Aorta (tissue), 5 donors: ENCODE data around the gene ENO2. TPM values are rescaled to one million over a fixed set of nuclear protein-coding genes. Genes with fewer than 3 reads are reported as not detected.
"Not testable (repeated sequence)": the region's sequence is repeated elsewhere in the genome, so short reads cannot be mapped to it uniquely, and the experiment has no call there.

ENCODE experiments used
- ATAC-seq: fragments of 200-7000 bp; cut with Tn5 transposase; one replicate; pipeline ENCODE4 v1.9.1; 2022; ENCODE audit warnings: moderate library complexity; ENCODE audit not compliant: low FRiP score
- DNase-seq, 2 donors: peaks; one replicate each; pipeline ENCODE4 v3.0.0-alpha.2; 2020
- H3K27ac ChIP-seq, 2 donors: one replicate each; pipeline ENCODE4 v1.5.1; 2013; ENCODE audit warnings: low read length in 2 of 2, mild to moderate bottlenecking in 2 of 2, moderate library complexity in 2 of 2, control low read depth in 1 of 2, inconsistent platforms in 1 of 2, low read depth in 1 of 2
- H3K27me3 ChIP-seq, 2 donors: one replicate each; pipeline ENCODE4 v1.6.1; 2013; ENCODE audit warnings: control low read depth in 1 of 2, low read length in 1 of 2, mild to moderate bottlenecking in 1 of 2, moderate library complexity in 1 of 2; ENCODE audit not compliant: insufficient read depth in 2 of 2, control insufficient read depth in 1 of 2
- H3K36me3 ChIP-seq, 2 donors: one replicate each; pipeline ENCODE4 v1.6.1; 2013; ENCODE audit warnings: control low read depth in 1 of 2, low read length in 1 of 2, mild to moderate bottlenecking in 1 of 2; ENCODE audit not compliant: insufficient read depth in 2 of 2, control insufficient read depth in 1 of 2
- H3K4me1 ChIP-seq, 2 donors: one replicate each; pipeline ENCODE4 v1.6.1; 2013; ENCODE audit warnings: low read length in 2 of 2, control low read depth in 1 of 2, mild to moderate bottlenecking in 1 of 2, moderate library complexity in 1 of 2; ENCODE audit not compliant: insufficient read depth in 2 of 2, control insufficient read depth in 1 of 2
- H3K4me3 ChIP-seq, 2 donors: one replicate each; pipeline ENCODE4 v1.5.1; 2013; ENCODE audit warnings: low read length in 2 of 2, control low read depth in 1 of 2, mild to moderate bottlenecking in 1 of 2
- H3K9me3 ChIP-seq: one replicate; pipeline ENCODE4 v1.6.1; 2013; ENCODE audit warnings: mild to moderate bottlenecking, low read length; ENCODE audit not compliant: control insufficient read depth
- WGBS, 2 donors: extraction: QIAGEN DNeasy Blood & Tissue Kit; methylation state at CpG; one replicate each; pipeline ENCODE4 v1.1.7; 2013; 5-methylcytosine and 5-hydroxymethylcytosine counted together
- intact Hi-C, 2 donors: fragments of 100-400 bp; cut with DNase I; formaldehyde crosslinking; loops; one replicate each; pipeline versions ENCODE4 v1.14.2 to v1.15.0; 2022
- polyA plus RNA-seq, 2 donors: library from polyadenylated mRNA; stranded (reverse); fragments of 200-250 nt; gene quantifications; one replicate each; pipeline ENCODE4 v1.2.3, GENCODE V29; 2013
- total RNA-seq, 2 donors: library from RNA; stranded (reverse); fragmentation: NEBNext Ultra II Directional; extraction: Animal tissue kit (Norgen Biotek cat#: 25700); gene quantifications; one replicate each; pipeline ENCODE4 v1.2.1, GENCODE V29; 2021
- donor health status: healthy with polysubstance abuse.
- donor health status: Bipolar disorder and iron deficiency.
- donor health status: DM: no; HTN: no; CAD: no.
- donor health status: DM: no; HTN: no; CAD: no.
- donor health status: DM: yes; HTN: yes; CAD: no.

Gene ENO2
- total and polyA plus RNA-seq, 4 donors, result 14.7 to 116 (median 69.3) TPM

- no peaks in the 10 kb centered on the region for H3K9me3 ChIP-seq
- H3K4me3 ChIP-seq, result no peak overlapping the region
- DNase-seq, result no peak
- no peak for ATAC-seq
- no peaks in the 10 kb centered on the region for H3K4me1 ChIP-seq
- intact Hi-C loops, result no loop called here
- no peaks in the 10 kb centered on the region for H3K36me3 ChIP-seq
- no peak overlapping the region for H3K27ac ChIP-seq
- WGBS, 2 donors, result 90 to 91% methylated on average over 1 of the region's 1 CpG
- H3K27me3 ChIP-seq, result no peaks in the 10 kb centered on the region
These were observed 10.7 kb upstream of the ENO2 start for GRCh38 chr12:6903722-6904121.

DNA sequence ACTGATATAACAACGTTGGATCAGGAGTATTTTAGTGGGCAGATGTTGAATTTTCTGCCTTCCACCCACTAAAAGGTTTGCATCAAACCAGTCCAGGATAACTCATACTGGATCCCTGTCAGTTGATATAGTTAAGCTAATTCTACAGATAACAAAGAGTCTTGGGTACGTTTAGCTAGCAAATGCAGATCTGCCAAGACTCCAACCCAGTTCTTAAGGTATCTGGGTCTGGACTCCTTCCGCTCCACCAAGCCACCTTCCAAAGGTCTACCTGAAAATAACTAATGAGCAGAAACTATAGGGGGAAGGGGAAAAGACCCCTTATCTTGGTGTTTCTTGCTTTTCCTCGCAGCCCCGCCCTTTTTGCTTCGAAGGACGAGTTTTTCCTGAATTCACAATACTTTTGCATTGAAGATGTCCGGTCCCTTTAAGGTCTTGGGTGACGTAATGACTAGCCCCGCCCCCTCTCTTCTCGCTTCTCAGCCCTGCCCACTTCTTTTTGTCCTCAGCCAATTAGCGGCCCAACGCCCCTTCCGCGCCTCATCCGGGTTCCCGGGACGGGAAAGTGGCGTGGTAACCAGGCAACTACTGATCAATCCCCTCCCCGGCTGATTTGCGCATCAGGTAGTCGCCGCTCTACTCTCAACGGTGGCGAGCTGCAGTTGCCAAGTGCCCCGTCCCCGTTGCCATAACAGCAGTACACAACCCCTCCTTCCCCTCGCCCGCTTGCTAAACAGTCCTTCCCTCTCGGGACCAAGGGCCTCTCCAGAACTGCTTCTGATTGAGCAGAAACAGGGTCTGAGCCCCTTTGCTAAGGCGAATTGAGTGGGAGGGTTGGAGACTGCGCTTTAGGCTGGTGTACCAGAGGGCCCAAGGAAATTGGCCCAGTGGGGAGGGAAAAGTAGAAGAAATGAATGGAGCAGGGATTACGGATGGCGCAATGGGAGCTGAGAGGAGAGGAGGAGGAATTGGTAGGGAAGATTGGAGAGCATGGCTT is 9.8 kb upstream of the ENO2 start, which contains the start of gene LRRC23:
TSS of gene LRRC23 (plus strand) at position 543 of the 997 bp plus-strand sequence. CDS start 812 bp downstream, outside the sequence.
- Histone ChIP-seq H3K4me1 (no peaks in the 10 kb centered on the region), H3K36me3 (no peaks in the 10 kb centered on the region), H3K9me3 (no peaks in the 10 kb centered on the region), H3K27me3 (no peaks in the 10 kb centered on the region), H3K4me3 (peak within 1 kb of the TSS; percentile 15 to 62), H3K27ac (peak within 1 kb of the TSS in 1 of 2 donors; percentile 62)
- 4% methylated on average over 34 of the region's 34 CpGs for WGBS, 2 donors
- DNase-seq (peak; percentile 98 to 99), ATAC-seq (peak; percentile 97)
- intact Hi-C loops, result no loop called here

GRCh38 chr12:6905414-6906040 is 8.9 kb upstream of the ENO2 start:
- 66 to 72% methylated on average over 5 of the region's 5 CpGs for WGBS, 2 donors
- intact Hi-C loops, result no loop called here
- peak overlapping the region in 1 of 2 donors; percentile 62 for H3K27ac ChIP-seq
- H3K4me1 ChIP-seq, result no peaks in the 10 kb centered on the region
- H3K27me3 ChIP-seq, result no peaks in the 10 kb centered on the region
- no peaks in the 10 kb centered on the region for H3K9me3 ChIP-seq
- no peak for ATAC-seq
- no peak for DNase-seq
- H3K4me3 ChIP-seq, result no peak overlapping the region
- no peaks in the 10 kb centered on the region for H3K36me3 ChIP-seq

- H3K9me3 ChIP-seq, ATAC-seq, intact Hi-C loops, H3K27ac ChIP-seq, H3K4me3 ChIP-seq, H3K27me3 ChIP-seq, H3K4me1 ChIP-seq, H3K36me3 ChIP-seq: not testable (repeated sequence)
- DNase-seq, result peak in 1 of 2 donors; percentile 32
- 93 to 96% methylated on average over 11 of the region's 11 CpGs for WGBS, 2 donors
These were observed 6.2 kb upstream of the ENO2 start for GRCh38 chr12:6908141-6908540.

GRCh38 chr12:6909421-6910145 is 4.8 kb upstream of the ENO2 start:
- H3K27me3 ChIP-seq, result no peaks in the 10 kb centered on the region
- no peaks in the 10 kb centered on the region for H3K36me3 ChIP-seq
- ATAC-seq (no peak), DNase-seq (peak in 1 of 2 donors; percentile 51)
- H3K9me3 ChIP-seq, result no peaks in the 10 kb centered on the region
- no peaks in the 10 kb centered on the region for H3K4me1 ChIP-seq
- intact Hi-C loops, result no loop called here
- 85 to 89% methylated on average over 4 of the region's 4 CpGs for WGBS, 2 donors
- H3K4me3 ChIP-seq, result no peak overlapping the region
- H3K27ac ChIP-seq, result no peak overlapping the region

- H3K4me1 ChIP-seq, result no peaks in the 10 kb centered on the region
- H3K36me3 ChIP-seq, result no peaks in the 10 kb centered on the region
- H3K4me3 ChIP-seq, result no peak overlapping the region
- H3K27ac ChIP-seq, result no peak overlapping the region
- no peaks in the 10 kb centered on the region for H3K27me3 ChIP-seq
- ATAC-seq, result no peak
- 88% methylated on average over 15 of the region's 15 CpGs for WGBS, 2 donors
- intact Hi-C loops, result no loop called here
- DNase-seq, result peak; percentile 46 to 53
- no peaks in the 10 kb centered on the region for H3K9me3 ChIP-seq
These were observed 2.0 kb upstream of the ENO2 start for GRCh38 chr12:6912164-6912935.

- 32 to 34% methylated on average over 28 to 29 of the region's 29 CpGs for WGBS, 2 donors
These were observed 788 bp downstream of the ENO2 start for GRCh38 chr12:6914947-6915788.

More at GRCh38 chr12:6914947-6915788, 788 bp downstream of the ENO2 start:
- H3K36me3 ChIP-seq, result no peaks in the 10 kb centered on the region
- peak overlapping the region in 1 of 2 donors; percentile 46 for H3K27ac ChIP-seq
- H3K4me1 ChIP-seq, result no peaks in the 10 kb centered on the region
- no peaks in the 10 kb centered on the region for H3K9me3 ChIP-seq
- no peaks in the 10 kb centered on the region for H3K27me3 ChIP-seq
- peak; percentile 43 to 76 for DNase-seq
- intact Hi-C loops, result loop anchor here in 1 of 2 donors (2.0 kb wide), 1 partner anchor 42 kb away; the partner anchor contains the start of gene SPSB2
- ATAC-seq, result no peak
- peak overlapping the region; percentile 61 to 89 for H3K4me3 ChIP-seq
